ENCODE data around the gene ABCA6.
"Not testable (repeated sequence)": the region's sequence is repeated elsewhere in the genome, so short reads cannot be mapped to it uniquely, and the experiment has no call there.

ABCA6 gene

DNA sequence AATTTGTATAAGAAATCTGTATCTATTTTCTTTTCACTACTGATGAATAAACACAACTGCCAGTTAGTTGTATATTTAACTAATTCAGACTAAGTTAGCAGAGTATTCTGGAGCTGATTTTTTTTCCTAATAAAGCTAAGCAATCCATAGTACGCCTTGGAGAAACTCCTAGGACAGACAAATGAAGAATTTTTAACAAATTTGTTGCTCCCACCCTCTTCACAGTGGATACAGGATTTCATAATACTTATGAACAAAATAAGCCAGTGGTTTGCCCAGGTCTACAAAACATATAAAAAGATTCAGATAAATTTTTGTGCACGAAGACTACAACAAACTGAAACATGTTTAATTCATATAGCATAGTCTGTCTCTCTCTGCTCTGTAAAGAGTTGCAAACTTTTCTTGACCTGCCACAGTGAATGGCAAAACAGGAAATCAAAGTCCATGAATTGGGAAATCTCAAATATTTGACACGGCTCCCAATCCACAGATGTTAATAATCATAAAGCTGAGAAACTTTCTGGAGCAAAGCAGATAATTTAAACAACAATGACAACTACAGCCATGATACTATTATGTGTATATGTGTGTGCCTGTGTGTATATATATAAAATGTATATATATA lies 594 bp upstream of the ABCA6 start:
- no peak for DNase-seq

DNA sequence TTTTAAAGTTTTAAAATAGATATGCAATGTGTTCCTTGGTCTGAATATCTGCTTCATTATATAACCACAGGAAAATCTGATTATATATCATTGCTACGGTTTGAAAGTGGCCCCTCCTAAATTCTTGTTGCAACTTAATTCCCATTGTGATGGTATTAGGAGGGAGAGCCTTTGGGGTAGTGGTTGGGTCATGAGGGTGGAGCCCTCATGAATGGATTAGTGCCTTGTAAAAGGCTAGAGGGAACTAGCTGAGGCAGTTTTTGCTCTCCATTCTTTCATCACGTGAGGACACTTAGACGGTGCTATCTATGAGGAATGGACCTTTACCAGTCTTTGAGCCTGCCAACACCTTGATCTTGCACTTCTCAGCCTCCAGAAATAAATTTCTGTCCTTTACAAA lies 7.6 kb downstream of the ABCA6 start:
- no peak for DNase-seq

DNA sequence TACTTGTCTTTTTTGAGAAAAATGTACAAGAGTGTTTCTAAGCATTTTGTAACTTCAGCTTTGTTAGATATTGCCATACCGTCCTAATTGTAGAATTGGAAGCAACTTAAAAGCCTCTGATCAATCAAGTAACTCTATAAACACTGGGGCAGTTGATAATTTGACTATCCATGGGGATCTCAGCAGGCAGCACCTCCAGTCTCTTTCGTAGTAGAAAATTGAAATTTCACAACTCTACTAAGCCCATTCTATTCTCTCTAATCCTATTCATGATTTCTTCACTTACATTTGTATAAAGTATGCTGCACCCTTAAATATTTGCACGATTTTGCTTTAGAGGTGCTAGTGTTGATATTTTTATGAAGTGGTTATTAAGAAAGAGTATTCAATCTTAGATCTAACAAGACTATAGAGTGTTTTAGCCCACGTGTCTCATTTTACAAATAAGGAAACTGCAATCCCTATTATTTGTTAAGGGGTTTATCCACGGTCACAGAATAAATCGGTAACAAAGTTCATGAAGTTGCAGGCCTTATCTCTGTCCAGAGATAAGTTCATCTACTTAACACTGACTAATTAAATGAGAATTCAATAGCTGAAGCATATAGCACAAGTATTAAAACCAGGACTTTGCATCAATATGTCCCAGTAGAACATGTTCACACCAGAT lies 10.9 kb downstream of the ABCA6 start:
- DNase-seq = no peak

DNA sequence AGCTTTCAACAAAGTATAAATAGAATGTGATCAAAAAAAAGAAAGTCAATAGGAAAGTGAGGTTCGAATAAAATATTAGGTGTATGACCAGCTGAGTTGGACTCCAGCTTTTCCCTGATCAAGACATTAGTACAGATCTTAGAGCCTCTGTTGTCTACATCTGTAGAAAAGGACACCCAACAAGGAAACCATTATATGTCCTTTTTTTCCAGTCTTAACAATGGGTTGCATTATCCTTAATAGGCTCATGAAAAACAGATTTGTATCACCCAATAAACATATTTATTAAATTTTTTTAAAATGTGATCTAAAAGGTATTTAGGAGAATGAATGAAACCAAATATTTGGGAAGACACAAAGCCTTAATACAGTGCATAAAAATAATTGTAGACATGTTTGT lies 18.1 kb downstream of the ABCA6 start:
- no peak for DNase-seq

DNA sequence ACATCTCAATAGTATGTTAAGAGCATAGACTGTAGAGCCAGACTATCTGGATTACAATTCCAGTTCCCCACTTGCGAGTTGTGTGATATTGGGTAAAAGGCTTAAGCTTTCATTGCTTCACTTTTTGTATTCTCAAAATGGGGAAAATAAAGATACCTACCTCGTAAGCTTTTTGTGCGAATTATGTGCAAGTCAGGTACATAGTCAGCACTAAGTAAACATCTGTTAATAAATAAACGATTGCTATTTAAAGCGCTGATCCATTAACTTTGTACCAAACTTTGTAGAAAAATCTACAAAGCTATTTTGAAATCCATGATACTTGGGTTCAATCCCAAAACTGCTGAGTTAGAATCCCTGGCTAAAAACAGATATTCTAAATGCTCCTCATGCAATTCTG lies 19.6 kb downstream of the ABCA6 start:
- DNase-seq = no peak

DNA sequence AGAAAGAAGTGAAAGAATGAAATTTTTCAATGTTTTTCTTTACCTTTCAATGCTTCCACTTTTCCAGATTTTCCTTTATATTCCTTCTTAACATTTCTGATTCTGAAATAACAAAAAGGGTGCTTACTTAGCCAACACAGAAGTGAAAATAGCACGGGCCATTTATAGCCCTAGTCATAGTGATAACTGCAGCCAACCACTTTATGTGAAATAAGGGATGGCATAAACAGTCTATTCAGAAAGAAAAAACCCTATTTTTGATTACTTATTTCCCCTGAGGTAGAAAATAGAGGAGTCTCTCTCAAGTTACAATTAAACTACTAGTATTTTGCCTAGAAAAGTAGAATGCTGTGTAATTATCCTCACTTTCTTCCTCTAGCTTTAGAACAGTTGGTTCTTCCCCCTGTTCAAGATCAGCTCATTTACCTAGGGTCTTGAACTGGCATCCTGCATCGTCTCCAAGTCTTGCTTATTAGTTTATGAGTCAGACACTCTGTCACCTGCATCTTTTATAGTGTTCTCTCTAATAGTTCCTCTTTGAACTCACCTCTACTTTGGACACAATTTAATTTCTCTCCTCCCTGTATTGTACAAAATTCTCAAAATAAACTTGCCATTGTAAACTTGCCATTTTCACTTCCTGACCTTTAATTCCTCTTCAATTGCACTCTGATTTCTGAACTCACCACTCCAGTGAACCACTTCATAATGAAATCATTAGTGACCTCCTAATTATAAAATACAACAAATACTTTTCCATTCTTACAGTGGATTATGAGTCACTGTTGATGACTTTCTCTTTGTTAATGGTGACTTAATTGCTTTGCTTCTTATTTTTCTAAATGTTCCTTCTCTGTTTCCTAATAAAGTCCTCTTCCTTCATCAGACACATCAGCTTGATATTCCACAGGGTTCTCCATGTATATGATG lies 23.6 kb downstream of the ABCA6 start:
- DNase-seq = no peak

DNA sequence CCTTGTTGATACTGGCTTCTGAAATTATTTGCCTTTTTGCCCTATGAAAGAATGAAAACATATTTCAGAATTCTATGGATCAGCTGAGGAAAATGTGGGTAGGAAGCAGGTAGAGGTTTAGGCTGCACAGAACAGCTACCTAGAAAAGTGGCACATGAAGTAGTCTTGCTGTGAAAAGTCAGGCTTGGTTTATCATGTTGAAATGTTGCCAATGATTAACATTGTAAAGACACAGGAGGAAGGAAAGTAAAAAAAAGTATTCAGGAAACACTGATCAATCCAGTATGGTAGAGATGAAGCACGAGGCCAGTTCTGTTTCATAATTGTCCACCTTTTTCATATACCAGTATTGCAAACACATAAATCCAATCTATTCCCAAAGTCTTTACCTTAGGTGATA lies 29.9 kb downstream of the ABCA6 start:
- DNase-seq = no peak

DNA sequence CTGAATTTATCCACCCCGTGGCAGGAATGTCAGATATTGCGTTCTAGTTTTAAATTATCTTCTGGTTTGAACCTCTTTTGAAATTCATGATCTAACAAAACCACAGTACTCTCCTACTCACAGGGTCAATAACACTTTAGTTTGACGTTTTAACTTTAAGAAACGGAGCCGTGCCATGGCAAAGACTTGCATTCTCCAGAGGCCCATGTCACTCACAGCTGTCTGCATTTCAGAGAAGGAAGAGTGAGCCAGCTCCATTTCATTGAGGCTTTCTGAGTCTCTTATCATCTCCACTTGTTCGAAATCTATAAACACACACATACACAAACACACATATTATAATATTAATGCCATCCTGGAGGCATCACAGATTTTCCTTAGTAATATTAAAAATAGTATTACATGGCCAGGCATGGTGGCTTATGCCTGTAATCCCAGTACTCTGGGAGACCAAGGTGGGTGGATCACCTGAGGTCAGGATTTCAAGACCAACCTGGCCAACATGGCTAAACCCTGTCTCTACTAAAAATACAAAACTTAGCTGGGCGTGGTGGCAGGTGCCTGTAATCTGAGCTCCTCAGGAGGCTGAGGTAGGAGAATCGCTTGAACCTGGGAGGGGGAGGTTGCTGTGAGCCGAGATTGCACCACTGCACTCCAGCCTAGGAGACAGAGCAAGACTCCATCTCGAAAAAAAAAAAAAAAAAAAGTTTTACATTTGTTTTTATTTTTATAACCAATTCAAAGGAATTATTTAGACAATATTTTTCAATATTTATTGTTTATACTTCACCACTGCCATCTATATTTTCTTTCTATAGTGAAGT lies 35.6 kb downstream of the ABCA6 start:
- no peak for DNase-seq

DNA sequence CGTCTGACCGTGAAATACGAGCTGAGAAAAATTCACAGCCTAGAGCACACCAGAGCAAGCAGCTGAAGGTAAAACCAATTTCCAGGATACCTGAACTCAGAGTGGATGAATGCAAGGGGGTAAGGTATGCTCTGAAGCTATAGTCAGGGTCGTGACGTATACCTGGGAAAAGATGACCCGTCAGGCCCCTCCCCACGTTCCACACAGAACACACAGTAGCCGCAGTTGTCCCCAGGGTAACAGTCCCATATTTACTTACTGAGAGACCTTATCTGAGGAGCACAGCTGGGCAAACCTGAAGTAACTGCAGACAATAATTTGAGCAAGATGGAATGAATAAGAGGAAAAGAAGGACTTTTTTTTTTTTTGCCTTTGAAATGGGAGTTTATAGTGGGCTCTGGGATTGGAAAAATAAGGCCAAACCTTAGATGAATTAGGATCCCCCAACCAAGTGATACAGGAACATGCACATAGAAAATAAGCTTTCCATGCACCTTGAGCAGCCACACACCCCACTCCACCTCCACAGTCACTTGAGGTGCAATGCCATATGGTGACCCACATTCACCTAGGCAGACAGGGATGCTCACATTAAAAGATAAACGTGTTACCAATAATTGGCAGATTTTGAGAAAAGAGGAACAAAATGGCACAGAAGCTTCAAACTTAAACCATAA lies 38.0 kb downstream of the ABCA6 start:
- DNase-seq = no peak

DNA sequence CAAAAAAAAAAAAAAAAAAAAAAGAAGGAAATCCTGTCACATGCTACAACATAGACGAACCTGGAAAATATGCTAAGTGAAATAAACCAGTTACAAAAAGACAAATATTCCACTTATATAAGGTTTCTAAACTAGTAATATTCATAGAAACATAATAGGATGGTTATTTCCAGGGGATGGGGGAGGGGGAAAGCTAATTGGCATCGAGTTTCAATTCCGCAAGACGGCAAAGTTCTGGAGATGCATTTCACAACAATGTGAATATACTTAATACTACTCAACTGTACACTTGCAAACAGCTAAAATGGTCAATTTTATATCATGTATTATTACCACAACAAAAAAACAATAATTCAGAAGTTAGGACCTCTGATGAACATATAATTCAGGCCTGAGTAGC lies 43.1 kb downstream of the ABCA6 start:
- no peak for DNase-seq

DNA sequence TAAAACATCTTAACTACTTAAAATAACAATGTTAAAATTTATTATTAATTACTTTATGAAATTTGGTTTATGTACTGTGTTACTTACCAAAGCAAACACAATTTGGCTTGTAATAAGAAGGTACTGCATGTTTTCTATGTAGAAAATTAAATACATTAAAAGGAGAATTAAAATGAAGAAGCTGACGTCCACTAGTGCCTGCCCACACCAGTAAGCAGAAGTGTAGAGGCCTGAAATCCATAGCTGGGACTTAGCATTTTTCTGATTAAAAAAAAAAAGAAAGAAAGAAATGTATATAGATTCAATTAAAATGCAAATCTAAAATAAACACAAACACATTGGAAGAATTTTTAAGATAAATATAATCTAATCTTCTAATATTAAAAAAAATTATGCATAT lies 45.2 kb downstream of the ABCA6 start:
- no peak for DNase-seq

DNA sequence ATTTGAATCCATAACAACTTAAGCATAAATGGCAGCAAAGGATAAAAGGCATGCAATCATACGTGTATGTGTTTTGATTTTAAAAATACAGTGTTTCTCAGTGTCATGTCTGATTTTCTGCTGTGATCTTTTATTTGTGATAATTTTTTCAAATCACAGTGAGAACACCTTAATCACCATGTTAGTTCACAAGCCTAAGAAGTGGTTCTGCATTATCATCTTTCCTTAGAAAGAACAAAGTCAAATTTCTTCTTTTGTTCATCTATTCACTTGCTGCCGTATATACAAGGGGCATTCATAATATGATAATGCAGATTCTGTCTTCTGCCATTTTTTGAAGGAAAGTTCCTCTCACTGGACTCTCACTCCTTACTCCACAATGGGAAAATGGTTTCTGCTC lies 47.7 kb downstream of the ABCA6 start:
- no peak for DNase-seq

DNA sequence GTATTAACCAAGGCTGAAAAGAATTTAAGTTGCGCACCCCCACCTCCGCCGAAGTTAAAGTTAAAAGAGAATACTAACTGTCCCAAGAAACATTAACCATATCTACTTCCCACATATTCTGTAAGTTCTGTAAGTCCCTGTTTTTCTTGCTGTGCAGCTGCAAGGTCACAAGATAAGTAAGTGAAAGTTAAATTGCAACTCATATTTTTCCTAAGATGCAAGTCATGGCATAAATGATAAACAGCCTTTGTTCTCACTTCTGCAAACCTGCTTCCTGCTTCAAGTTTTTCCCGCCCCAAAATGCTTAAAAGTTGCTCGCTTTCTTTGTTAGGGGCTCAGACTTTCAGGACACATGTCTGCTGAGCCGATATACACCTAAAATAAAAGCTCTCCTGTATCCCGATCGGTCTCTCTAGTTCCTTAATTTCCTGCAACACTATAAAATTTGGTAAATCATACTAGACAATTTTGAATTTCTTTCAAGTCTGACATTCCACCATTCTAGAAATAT lies 48.4 kb downstream of the ABCA6 start:
- DNase-seq = no peak

DNA sequence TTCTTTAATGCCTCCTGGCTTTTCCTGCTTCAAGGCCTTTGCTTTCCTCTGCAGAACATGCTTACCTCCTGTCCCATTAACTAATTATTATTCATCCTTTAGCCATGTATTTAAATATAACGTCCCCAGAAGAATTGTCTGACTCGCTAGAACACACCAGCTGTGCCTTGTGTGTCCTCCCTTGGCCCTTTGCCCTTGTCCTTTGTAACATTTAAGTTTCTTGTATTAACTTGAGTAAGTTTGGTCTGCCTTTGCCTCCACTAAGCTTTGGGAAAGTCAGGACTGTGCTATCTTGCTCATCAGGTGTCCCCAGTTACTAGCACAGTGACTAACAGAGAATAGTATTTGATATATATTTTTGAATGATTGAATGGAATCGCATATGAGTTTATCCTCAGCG lies 51.3 kb downstream of the ABCA6 start:
- DNase-seq = no peak

DNA sequence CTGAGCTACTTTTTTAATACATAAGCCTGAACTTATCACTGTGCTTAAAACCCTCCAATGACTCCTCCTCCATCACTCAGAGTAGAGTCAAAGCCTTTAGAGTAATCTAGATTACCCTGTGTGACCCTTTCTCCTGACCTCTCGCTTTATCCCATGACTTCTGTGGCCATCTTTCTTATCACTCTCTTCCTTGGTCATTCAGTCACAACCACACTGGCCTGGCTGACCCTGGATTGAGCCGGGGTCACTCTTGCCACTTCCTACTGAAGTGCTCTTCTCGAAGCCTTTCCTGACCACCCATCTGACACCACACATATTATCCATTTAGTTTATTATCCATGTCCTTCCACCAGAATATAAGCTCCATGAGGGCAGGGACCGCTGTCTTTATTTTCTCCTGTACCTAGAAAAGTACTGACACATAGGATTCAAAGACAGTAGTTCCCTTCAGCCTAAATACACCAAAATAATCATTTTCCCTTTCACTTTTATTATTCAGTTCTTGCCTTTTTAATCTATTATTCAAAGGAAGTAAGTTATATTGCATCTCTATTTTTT lies 53.0 kb downstream of the ABCA6 start:
- no peak for DNase-seq

DNA sequence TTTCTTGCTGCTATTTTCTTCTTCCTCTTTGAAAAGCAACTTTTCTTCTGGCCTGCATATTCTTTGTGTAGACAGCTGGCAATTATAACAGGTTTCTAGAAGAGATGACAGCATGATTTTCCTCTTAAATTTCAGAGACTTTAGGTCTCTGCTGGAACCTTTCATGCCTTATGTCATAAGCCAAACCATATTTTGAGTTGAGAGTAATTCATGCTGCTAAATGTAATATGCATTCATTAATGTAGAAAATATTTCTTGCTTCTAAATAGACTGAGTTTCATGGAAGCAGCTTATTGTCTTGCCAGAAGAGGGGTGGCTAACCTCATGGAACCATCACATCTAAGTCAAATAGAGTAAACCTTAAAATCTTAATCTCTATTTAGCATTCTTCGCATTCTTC lies 55.1 kb downstream of the ABCA6 start:
- DNase-seq = no peak

DNA sequence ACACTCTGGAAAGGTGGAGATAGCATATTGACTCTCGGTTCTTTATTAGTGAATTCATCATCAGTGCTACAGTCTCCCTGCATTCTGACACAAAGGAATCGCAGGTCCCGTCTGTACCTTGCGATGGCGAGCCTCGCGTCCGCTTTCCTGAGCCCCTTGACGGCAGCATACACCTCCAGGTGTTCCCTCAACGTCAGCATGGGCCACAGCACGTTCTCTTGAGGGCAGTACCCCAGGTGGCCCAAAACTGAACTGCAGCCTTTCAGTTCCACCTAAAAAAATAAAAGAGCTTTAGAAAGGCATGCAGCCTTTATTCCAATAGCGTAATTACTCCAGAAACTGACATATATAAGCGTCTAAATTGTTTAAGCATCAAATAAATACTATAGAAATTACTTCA lies 56.8 kb downstream of the ABCA6 start:
- DNase-seq = peak; percentile 6

DNA sequence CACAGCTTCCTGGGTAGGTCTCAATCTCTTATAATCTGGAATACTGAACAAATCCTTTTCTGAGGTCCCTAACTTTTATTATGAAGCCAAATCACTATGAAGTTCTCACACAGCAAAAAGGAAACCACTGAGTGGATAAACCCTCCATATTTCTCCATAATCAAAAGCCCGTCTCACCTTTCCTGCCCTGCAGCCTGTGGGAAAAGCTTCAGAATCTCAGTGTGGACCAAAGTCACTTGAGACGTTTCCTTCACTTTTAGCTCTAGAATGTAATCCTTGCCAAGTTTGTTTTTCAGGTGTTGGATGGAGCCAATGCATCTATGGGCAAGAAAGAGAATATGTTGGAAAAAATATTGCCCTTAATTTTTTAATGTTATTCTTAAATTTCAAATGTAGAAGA lies 59.0 kb downstream of the ABCA6 start:
- DNase-seq = no peak

DNA sequence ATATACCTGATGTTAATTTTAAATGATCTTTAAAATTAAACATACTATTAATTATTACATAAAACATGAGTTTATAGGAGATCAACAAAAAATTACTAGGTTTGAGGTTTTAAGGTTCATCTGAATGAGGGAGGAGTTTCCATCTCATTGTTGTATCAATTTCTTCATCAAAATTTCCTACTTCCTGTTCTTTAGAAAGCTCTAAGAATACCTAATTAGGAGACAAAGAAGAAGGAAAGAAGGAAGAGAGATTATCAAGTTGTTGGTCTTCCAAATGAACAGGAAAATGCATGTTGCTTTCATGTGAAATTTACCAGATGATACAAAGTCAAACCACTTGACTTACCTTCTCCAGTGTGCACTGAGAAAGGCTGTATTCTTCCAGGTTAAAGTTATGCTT lies 62.8 kb downstream of the ABCA6 start:
- DNase-seq = no peak

DNA sequence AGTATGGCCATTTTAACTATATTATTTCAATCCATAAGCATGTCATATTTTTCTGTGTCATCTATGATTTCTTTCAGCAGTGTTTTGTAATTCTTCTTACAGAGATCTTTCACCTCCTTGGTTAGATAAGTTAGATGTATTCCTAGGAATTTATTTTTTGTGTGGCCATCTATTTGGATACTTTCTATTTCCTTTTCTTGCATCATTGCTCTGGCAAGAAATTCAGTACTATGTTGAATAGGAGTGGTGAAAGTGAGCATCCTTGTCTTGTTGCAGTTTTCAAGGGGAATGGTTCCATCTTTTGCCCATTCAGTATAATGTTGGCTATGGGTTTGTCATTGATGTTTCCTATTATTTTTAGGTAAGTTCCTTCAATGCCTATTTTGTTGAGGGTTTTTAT lies 65.9 kb downstream of the ABCA6 start:
- DNase-seq = no peak

DNA sequence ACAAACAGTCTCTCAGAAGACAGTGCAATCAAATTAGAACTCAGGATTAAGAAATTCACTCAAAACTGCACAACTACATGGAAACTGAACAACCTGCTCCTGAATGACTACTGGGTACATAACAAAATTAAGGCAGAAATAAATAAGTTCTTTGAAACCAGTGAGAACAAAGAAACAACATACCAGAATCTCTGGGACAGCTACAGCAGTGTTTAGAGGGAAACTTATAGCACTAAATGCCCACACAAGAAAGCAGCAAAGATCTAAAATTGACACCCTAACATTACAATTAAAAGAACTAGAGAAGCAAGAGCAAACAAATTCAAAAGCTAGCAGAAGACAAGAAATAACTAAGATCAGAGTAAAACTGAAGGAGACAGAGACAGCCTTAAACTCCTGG lies 68.3 kb downstream of the ABCA6 start:
- DNase-seq = not testable (repeated sequence)

DNA sequence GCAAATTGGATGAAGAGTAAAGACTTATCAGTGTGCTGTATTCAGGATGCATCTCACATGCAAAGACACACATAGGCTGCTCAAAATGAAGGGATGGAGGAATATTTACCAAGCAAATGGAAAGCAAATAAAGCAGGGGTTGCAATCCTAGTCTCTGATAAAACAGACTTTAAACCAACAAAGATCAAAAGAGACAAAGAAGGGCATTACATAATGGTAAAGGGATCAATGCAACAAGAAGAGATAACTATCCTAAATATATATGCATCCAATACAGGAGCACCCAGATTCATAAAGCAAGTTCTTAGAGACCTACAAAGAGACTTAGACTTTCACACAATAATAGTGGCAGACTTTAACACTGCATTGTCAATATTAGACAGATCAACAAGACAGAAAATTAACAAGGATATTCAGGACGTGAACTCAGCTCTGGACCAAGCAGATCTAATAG lies 68.9 kb downstream of the ABCA6 start:
- not testable (repeated sequence) for DNase-seq

Measured in NCI-H774 (cell line).